SU-DHL-6 (cell line): ENCODE measurements around the gene TOX2.

Source experiments
- CTCF ChIP-seq: fragments of 200-600 bp; sonication (generic); IDR thresholded peaks from one replicate; pipeline ENCODE4 v1.5.1; 2017; ENCODE audit warnings: antibody characterized with exemption, mild to moderate bottlenecking, low read length, moderate library complexity; ENCODE audit not compliant: insufficient read depth, poor library complexity, severe bottlenecking
- EZH2phosphoT487 ChIP-seq: fragments of 200-600 bp; sonication (generic), shearing (Covaris generic); conservative IDR thresholded peaks from 2 replicates; pipeline ENCODE4 v1.6.1; 2018; ENCODE audit warnings: mild to moderate bottlenecking, antibody characterized with exemption, low read length, moderate library complexity, mixed read lengths

GRCh38 chr20:43991261-43991660 lies 76.6 kb downstream of the TOX2 start:
- TF ChIP-seq CTCF, result no peak
- no peak for TF ChIP-seq EZH2phosphoT487
